Measurements from ENCODE around the gene HAPSTR1. TPM values are rescaled to one million over a fixed set of nuclear protein-coding genes. Genes with fewer than 3 reads are reported as not detected.

Gene HAPSTR1
- total and polyA plus RNA-seq, 2 experiments from 2014 or later, result 9.5 to 66.0 TPM

DNA sequence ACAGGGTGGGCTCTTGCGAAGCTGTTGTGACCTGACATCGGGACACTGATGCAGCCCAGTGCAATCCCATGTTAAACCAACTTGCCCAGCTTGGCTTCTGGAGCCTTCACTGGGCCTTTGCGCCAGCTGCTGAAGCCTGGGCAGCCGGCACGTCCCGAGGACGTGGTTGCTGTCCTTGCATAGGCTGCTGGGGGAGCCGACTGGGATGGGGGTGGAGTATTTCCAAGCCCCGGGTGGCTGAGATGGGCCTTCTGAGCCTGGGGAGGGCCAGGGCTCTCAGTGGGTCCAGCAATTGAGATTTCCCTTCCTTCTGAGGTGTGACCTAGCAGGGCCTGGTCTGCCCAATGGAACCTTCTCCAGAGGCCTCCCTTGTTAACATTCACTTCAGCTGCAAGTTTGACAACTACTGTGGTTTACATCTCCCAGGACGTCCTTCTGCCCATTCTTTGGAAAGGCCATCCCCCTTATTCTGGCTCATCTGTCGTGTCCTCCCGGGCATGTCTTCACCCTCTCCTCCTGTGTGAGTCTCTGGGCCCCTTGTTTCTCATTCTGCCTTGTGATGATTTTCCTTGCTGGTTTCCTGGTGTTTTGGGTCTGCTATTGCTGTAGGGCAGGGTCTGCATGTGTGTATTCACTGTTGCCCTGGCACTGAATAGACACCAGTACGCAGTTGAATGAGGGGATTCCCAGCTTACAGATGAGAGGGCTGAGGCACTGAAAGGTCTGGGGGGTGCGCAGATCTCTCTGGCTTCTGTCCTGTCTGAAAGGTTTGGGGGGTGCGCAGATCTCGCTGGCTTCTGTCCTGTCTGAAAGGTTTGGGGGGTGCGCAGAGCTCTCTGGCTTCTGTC is 34.4 kb downstream of the HAPSTR1 start (continued):
- TF ChIP-seq, protein P1, sequence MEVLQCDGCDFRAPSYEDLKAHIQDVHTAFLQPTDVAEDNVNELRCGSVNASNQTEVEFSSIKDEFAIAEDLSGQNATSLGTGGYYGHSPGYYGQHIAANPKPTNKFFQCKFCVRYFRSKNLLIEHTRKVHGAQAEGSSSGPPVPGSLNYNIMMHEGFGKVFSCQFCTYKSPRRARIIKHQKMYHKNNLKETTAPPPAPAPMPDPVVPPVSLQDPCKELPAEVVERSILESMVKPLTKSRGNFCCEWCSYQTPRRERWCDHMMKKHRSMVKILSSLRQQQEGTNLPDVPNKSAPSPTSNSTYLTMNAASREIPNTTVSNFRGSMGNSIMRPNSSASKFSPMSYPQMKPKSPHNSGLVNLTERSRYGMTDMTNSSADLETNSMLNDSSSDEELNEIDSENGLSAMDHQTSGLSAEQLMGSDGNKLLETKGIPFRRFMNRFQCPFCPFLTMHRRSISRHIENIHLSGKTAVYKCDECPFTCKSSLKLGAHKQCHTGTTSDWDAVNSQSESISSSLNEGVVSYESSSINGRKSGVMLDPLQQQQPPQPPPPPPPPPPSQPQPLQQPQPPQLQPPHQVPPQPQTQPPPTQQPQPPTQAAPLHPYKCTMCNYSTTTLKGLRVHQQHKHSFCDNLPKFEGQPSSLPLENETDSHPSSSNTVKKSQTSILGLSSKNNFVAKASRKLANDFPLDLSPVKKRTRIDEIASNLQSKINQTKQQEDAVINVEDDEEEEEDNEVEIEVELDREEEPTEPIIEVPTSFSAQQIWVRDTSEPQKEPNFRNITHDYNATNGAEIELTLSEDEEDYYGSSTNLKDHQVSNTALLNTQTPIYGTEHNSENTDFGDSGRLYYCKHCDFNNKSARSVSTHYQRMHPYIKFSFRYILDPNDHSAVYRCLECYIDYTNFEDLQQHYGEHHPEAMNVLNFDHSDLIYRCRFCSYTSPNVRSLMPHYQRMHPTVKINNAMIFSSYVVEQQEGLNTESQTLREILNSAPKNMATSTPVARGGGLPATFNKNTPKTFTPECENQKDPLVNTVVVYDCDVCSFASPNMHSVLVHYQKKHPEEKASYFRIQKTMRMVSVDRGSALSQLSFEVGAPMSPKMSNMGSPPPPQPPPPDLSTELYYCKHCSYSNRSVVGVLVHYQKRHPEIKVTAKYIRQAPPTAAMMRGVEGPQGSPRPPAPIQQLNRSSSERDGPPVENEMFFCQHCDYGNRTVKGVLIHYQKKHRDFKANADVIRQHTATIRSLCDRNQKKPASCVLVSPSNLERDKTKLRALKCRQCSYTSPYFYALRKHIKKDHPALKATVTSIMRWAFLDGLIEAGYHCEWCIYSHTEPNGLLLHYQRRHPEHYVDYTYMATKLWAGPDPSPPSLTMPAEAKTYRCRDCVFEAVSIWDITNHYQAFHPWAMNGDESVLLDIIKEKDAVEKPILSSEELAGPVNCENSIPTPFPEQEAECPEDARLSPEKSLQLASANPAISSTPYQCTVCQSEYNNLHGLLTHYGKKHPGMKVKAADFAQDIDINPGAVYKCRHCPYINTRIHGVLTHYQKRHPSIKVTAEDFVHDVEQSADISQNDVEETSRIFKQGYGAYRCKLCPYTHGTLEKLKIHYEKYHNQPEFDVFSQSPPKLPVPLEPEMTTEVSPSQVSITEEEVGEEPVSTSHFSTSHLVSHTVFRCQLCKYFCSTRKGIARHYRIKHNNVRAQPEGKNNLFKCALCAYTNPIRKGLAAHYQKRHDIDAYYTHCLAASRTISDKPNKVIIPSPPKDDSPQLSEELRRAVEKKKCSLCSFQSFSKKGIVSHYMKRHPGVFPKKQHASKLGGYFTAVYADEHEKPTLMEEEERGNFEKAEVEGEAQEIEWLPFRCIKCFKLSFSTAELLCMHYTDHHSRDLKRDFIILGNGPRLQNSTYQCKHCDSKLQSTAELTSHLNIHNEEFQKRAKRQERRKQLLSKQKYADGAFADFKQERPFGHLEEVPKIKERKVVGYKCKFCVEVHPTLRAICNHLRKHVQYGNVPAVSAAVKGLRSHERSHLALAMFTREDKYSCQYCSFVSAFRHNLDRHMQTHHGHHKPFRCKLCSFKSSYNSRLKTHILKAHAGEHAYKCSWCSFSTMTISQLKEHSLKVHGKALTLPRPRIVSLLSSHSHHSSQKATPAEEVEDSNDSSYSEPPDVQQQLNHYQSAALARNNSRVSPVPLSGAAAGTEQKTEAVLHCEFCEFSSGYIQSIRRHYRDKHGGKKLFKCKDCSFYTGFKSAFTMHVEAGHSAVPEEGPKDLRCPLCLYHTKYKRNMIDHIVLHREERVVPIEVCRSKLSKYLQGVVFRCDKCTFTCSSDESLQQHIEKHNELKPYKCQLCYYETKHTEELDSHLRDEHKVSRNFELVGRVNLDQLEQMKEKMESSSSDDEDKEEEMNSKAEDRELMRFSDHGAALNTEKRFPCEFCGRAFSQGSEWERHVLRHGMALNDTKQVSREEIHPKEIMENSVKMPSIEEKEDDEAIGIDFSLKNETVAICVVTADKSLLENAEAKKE (CRISPR knock-in tag; IDR thresholded peaks at IDR 0.05), result no peak
- TF ChIP-seq, protein P2, sequence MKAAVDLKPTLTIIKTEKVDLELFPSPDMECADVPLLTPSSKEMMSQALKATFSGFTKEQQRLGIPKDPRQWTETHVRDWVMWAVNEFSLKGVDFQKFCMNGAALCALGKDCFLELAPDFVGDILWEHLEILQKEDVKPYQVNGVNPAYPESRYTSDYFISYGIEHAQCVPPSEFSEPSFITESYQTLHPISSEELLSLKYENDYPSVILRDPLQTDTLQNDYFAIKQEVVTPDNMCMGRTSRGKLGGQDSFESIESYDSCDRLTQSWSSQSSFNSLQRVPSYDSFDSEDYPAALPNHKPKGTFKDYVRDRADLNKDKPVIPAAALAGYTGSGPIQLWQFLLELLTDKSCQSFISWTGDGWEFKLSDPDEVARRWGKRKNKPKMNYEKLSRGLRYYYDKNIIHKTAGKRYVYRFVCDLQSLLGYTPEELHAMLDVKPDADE (IDR thresholded peaks at IDR 0.05), result no peak
- TF ChIP-seq JUNB (IDR thresholded peaks at IDR 0.05; ENCODE audit: unreplicated experiment) (no peak), ZNF331 (CRISPR knock-in tag; IDR thresholded peaks at IDR 0.05; ENCODE audit: low read depth) (no peak), POLR2AphosphoS5 (IDR thresholded peaks at IDR 0.05; ENCODE audit: low read depth) (no peak), NANOG (IDR thresholded peaks at IDR 0.05; ENCODE audit: borderline replicate concordance) (no peak), STAT1 (IDR thresholded peaks at IDR 0.05; ENCODE audit: unreplicated experiment) (no peak), EZH2 (IDR thresholded peaks at IDR 0.05; ENCODE audit: low read depth, unreplicated experiment) (no peak), ZNF114 (CRISPR knock-in tag; IDR thresholded peaks at IDR 0.05) (no peak)
- TF ChIP-seq, protein P3, sequence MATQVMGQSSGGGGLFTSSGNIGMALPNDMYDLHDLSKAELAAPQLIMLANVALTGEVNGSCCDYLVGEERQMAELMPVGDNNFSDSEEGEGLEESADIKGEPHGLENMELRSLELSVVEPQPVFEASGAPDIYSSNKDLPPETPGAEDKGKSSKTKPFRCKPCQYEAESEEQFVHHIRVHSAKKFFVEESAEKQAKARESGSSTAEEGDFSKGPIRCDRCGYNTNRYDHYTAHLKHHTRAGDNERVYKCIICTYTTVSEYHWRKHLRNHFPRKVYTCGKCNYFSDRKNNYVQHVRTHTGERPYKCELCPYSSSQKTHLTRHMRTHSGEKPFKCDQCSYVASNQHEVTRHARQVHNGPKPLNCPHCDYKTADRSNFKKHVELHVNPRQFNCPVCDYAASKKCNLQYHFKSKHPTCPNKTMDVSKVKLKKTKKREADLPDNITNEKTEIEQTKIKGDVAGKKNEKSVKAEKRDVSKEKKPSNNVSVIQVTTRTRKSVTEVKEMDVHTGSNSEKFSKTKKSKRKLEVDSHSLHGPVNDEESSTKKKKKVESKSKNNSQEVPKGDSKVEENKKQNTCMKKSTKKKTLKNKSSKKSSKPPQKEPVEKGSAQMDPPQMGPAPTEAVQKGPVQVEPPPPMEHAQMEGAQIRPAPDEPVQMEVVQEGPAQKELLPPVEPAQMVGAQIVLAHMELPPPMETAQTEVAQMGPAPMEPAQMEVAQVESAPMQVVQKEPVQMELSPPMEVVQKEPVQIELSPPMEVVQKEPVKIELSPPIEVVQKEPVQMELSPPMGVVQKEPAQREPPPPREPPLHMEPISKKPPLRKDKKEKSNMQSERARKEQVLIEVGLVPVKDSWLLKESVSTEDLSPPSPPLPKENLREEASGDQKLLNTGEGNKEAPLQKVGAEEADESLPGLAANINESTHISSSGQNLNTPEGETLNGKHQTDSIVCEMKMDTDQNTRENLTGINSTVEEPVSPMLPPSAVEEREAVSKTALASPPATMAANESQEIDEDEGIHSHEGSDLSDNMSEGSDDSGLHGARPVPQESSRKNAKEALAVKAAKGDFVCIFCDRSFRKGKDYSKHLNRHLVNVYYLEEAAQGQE (IDR thresholded peaks at IDR 0.05; ENCODE audit: unreplicated experiment), result no peak
